GM20000 (cell line): ENCODE data around the gene ADAMTS2.

Experiments
- DNase-seq: peaks from one replicate; pipeline ENCODE4 v3.0.0; 2012; ENCODE audit warnings: low spot score
- CTCF ChIP-seq: IDR thresholded peaks from 2 replicates; pipeline ENCODE4 v1.5.1; 2012; ENCODE audit warnings: mild to moderate bottlenecking, control low read depth; ENCODE audit errors: extremely low read depth, missing control alignments

The ADAMTS2 gene

GRCh38 chr5:179192891-179193470, 152.3 kb downstream of the ADAMTS2 start:
- no peak for DNase-seq
- TF ChIP-seq CTCF = no peak

- no peak for TF ChIP-seq CTCF
- no peak for DNase-seq
Measured at GRCh38 chr5:179192185-179192890, 152.9 kb downstream of the ADAMTS2 start.

GRCh38 chr5:179191506-179192184, 153.6 kb downstream of the ADAMTS2 start:
- DNase-seq = no peak
- TF ChIP-seq CTCF = no peak

GRCh38 chr5:179190851-179191505, 154.3 kb downstream of the ADAMTS2 start:
- TF ChIP-seq CTCF = no peak
- DNase-seq = no peak

GRCh38 chr5:179188636-179189035, 156.6 kb downstream of the ADAMTS2 start:
- TF ChIP-seq CTCF = no peak
- DNase-seq = no peak

GRCh38 chr5:179187681-179188575, 157.3 kb downstream of the ADAMTS2 start:
- no peak for TF ChIP-seq CTCF
- DNase-seq = no peak
